ENCODE measurements around the gene PNKP. TPM values are rescaled to one million over a fixed set of nuclear protein-coding genes. Genes with fewer than 3 reads are reported as not detected.

The PNKP gene
- total and polyA plus RNA-seq, 7 experiments from 2014 or later, result 19.4 to 174 (median 153) TPM

GRCh38 chr19:49887665-49888509, 20.5 kb upstream of the PNKP start:
- intact Hi-C loops (cut with micrococcal nuclease), result no loop called here
- H3K4me3 ChIP-seq (ENCODE audit: low read length), result no peak overlapping the region
- ChIA-PET POLR2A (interaction anchor here (0.7 to 1.4 kb wide), 2 partner anchors 11 to 37 kb away, joined by 3 read pairs; partner anchors contain the start of genes AKT1S1, PTOV1 and TBC1D17), CTCF (no interaction called here)
- DNase-seq (no peak), ATAC-seq (no peak)
- peaks cover 0 to 5% of the 10 kb centered on the region in 2 donors for H3K4me1 ChIP-seq (ENCODE audit: control insufficient read depth in 2 of 2, insufficient read depth in 2 of 2, low read length in 2 of 2)
- Mint-ChIP-seq H3K4me1 (peaks cover 0 to 10% (median 3%) of the 10 kb centered on the region in 7 donors), H3K4me3 (no peak overlapping the region), H3K9me3 (no peaks in the 10 kb centered on the region), H3K36me3 (peaks cover 0 to 19% (median 9%) of the 10 kb centered on the region in 5 donors), H3K27ac (no peak overlapping the region), H3K27me3 (no peaks in the 10 kb centered on the region)
- no peaks in the 10 kb centered on the region for H3K9me3 ChIP-seq (ENCODE audit: control insufficient read depth in 2 of 3, low read length in 3 of 3)
- peaks cover 0 to 30% (median 11%) of the 10 kb centered on the region in 3 experiments for H3K36me3 ChIP-seq (ENCODE audit: control insufficient read depth in 2 of 3, insufficient read depth in 3 of 3, low read length in 3 of 3)
- H3K27ac ChIP-seq (ENCODE audit: low read depth, low read length), result no peak overlapping the region
- H3K27me3 ChIP-seq (ENCODE audit: control insufficient read depth in 2 of 2, insufficient read depth in 2 of 2, low read length in 2 of 2), result no peaks in the 10 kb centered on the region

- Histone ChIP-seq H3K4me1 (ENCODE audit: control insufficient read depth in 2 of 2, insufficient read depth in 2 of 2, low read length in 2 of 2) (peaks cover 0 to 5% of the 10 kb centered on the region in 2 donors), H3K27ac (ENCODE audit: low read depth, low read length) (no peak overlapping the region), H3K36me3 (ENCODE audit: control insufficient read depth in 2 of 3, insufficient read depth in 3 of 3, low read length in 3 of 3) (peaks cover 0 to 37% (median 16%) of the 10 kb centered on the region in 3 experiments), H3K9me3 (ENCODE audit: control insufficient read depth in 2 of 3, low read length in 3 of 3) (no peaks in the 10 kb centered on the region), H3K27me3 (ENCODE audit: control insufficient read depth in 2 of 2, insufficient read depth in 2 of 2, low read length in 2 of 2) (no peaks in the 10 kb centered on the region), H3K4me3 (ENCODE audit: low read length) (no peak overlapping the region)
- DNase-seq (no peak), ATAC-seq (no peak)
- Mint-ChIP-seq H3K9me3 (no peaks in the 10 kb centered on the region), H3K36me3 (peaks cover 0 to 22% (median 9%) of the 10 kb centered on the region in 5 donors), H3K27ac (no peak overlapping the region), H3K4me1 (peaks cover 0 to 10% (median 0%) of the 10 kb centered on the region in 7 donors), H3K27me3 (no peaks in the 10 kb centered on the region), H3K4me3 (no peak overlapping the region)
- ChIA-PET POLR2A (no interaction called here), CTCF (no interaction called here)
- intact Hi-C loops (cut with micrococcal nuclease), result no loop called here
Measured at GRCh38 chr19:49887037-49887664, 19.8 kb upstream of the PNKP start.

GRCh38 chr19:49884760-49885159, 17.4 kb upstream of the PNKP start:
- CTCF ChIA-PET, result no interaction called here
- H3K27ac Mint-ChIP-seq, result no peak overlapping the region
- POLR2A ChIA-PET, result no interaction called here

GRCh38 chr19:49884109-49884508, 16.7 kb upstream of the PNKP start:
- intact Hi-C loops (cut with micrococcal nuclease), result no loop called here
- H3K27me3 Mint-ChIP-seq, result no peaks in the 10 kb centered on the region
- peaks cover 2 to 7% (median 4%) of the 10 kb centered on the region in 7 donors for H3K4me1 Mint-ChIP-seq
- POLR2A ChIA-PET, result interaction anchor here (0.7 kb wide), 1 partner anchor 12 kb away, joined by 3 read pairs; no protein-coding TSS in a partner anchor
- H3K36me3 Mint-ChIP-seq, result peaks cover 0 to 24% (median 11%) of the 10 kb centered on the region in 5 donors
- H3K9me3 ChIP-seq (ENCODE audit: control insufficient read depth in 2 of 3, low read length in 3 of 3), result no peaks in the 10 kb centered on the region
- H3K4me3 Mint-ChIP-seq, result no peak overlapping the region
- H3K4me1 ChIP-seq (ENCODE audit: control insufficient read depth in 2 of 2, insufficient read depth in 2 of 2, low read length in 2 of 2), result peaks cover 0 to 2% of the 10 kb centered on the region in 2 donors
- H3K4me3 ChIP-seq (ENCODE audit: low read length), result no peak overlapping the region
- H3K27ac ChIP-seq (ENCODE audit: low read depth, low read length), result no peak overlapping the region
- H3K9me3 Mint-ChIP-seq, result no peaks in the 10 kb centered on the region
- no peaks in the 10 kb centered on the region for H3K27me3 ChIP-seq (ENCODE audit: control insufficient read depth in 2 of 2, insufficient read depth in 2 of 2, low read length in 2 of 2)
- no peak for DNase-seq
- no peak for ATAC-seq
- CTCF ChIA-PET, result interaction anchor here (0.6 kb wide), 1 partner anchor 181 kb away, joined by 3 read pairs; no protein-coding TSS in a partner anchor
- peaks cover 6 to 65% (median 33%) of the 10 kb centered on the region in 3 experiments for H3K36me3 ChIP-seq (ENCODE audit: control insufficient read depth in 2 of 3, insufficient read depth in 3 of 3, low read length in 3 of 3)
- no peak overlapping the region for H3K27ac Mint-ChIP-seq

More at GRCh38 chr19:49884760-49885159, 17.4 kb upstream of the PNKP start:
- peaks cover 0 to 25% (median 9%) of the 10 kb centered on the region in 5 donors for H3K36me3 Mint-ChIP-seq
- no peak overlapping the region for H3K4me3 Mint-ChIP-seq
- intact Hi-C loops (cut with micrococcal nuclease), result no loop called here
- ATAC-seq (no peak), DNase-seq (no peak)
- Histone ChIP-seq H3K4me1 (ENCODE audit: control insufficient read depth in 2 of 2, insufficient read depth in 2 of 2, low read length in 2 of 2) (peaks cover 0 to 3% of the 10 kb centered on the region in 2 donors), H3K9me3 (ENCODE audit: control insufficient read depth in 2 of 3, low read length in 3 of 3) (no peaks in the 10 kb centered on the region), H3K27me3 (ENCODE audit: control insufficient read depth in 2 of 2, insufficient read depth in 2 of 2, low read length in 2 of 2) (no peaks in the 10 kb centered on the region), H3K27ac (ENCODE audit: low read depth, low read length) (no peak overlapping the region), H3K36me3 (ENCODE audit: control insufficient read depth in 2 of 3, insufficient read depth in 3 of 3, low read length in 3 of 3) (peaks cover 6 to 59% (median 33%) of the 10 kb centered on the region in 3 experiments), H3K4me3 (ENCODE audit: low read length) (no peak overlapping the region)
- H3K4me1 Mint-ChIP-seq, result peaks cover 0 to 3% (median 0%) of the 10 kb centered on the region in 7 donors
- H3K27me3 Mint-ChIP-seq, result no peaks in the 10 kb centered on the region
- no peaks in the 10 kb centered on the region for H3K9me3 Mint-ChIP-seq

- Mint-ChIP-seq H3K4me3 (peak overlapping the region in 1 of 10 donors; percentile 53), H3K27me3 (no peaks in the 10 kb centered on the region), H3K9me3 (no peaks in the 10 kb centered on the region), H3K27ac (no peak overlapping the region), H3K4me1 (peaks cover 12 to 16% (median 13%) of the 10 kb centered on the region in 7 donors), H3K36me3 (peaks cover 0 to 25% (median 14%) of the 10 kb centered on the region in 5 donors)
- CTCF ChIA-PET, result no interaction called here
- Histone ChIP-seq H3K4me1 (ENCODE audit: control insufficient read depth in 2 of 2, insufficient read depth in 2 of 2, low read length in 2 of 2) (peaks cover 10 to 13% of the 10 kb centered on the region in 2 donors), H3K36me3 (ENCODE audit: control insufficient read depth in 2 of 3, insufficient read depth in 3 of 3, low read length in 3 of 3) (peaks cover 6 to 68% (median 33%) of the 10 kb centered on the region in 3 experiments), H3K4me3 (ENCODE audit: low read length) (no peak overlapping the region), H3K27ac (ENCODE audit: low read depth, low read length) (no peak overlapping the region), H3K27me3 (ENCODE audit: control insufficient read depth in 2 of 2, insufficient read depth in 2 of 2, low read length in 2 of 2) (no peaks in the 10 kb centered on the region), H3K9me3 (ENCODE audit: control insufficient read depth in 2 of 3, low read length in 3 of 3) (no peaks in the 10 kb centered on the region)
- POLR2A ChIA-PET, result interaction anchor here (0.5 to 0.8 kb wide), 3 partner anchors 34 to 935 kb away, joined by 3 to 5 read pairs (median 4); no protein-coding TSS in a partner anchor
- no peak for ATAC-seq
- intact Hi-C loops (cut with micrococcal nuclease), result no loop called here
- no peak for DNase-seq
Measured at GRCh38 chr19:49883094-49883493, 15.7 kb upstream of the PNKP start.

- ChIA-PET POLR2A (interaction anchor here (0.5 to 0.8 kb wide), 3 partner anchors 34 to 935 kb away, joined by 3 to 5 read pairs (median 4); no protein-coding TSS in a partner anchor), CTCF (no interaction called here)
- Histone ChIP-seq H3K4me3 (ENCODE audit: low read length) (no peak overlapping the region), H3K4me1 (ENCODE audit: control insufficient read depth in 2 of 2, insufficient read depth in 2 of 2, low read length in 2 of 2) (peaks cover 11 to 14% of the 10 kb centered on the region in 2 donors), H3K27me3 (ENCODE audit: control insufficient read depth in 2 of 2, insufficient read depth in 2 of 2, low read length in 2 of 2) (no peaks in the 10 kb centered on the region), H3K9me3 (ENCODE audit: control insufficient read depth in 2 of 3, low read length in 3 of 3) (no peaks in the 10 kb centered on the region), H3K27ac (ENCODE audit: low read depth, low read length) (no peak overlapping the region), H3K36me3 (ENCODE audit: control insufficient read depth in 2 of 3, insufficient read depth in 3 of 3, low read length in 3 of 3) (peaks cover 6 to 66% (median 33%) of the 10 kb centered on the region in 3 experiments)
- peaks cover 0 to 27% (median 14%) of the 10 kb centered on the region in 5 donors for H3K36me3 Mint-ChIP-seq
- peaks cover 15 to 17% (median 16%) of the 10 kb centered on the region in 7 donors for H3K4me1 Mint-ChIP-seq
- ATAC-seq, result no peak
- no peaks in the 10 kb centered on the region for H3K27me3 Mint-ChIP-seq
- H3K9me3 Mint-ChIP-seq, result no peaks in the 10 kb centered on the region
- no peak for DNase-seq
- intact Hi-C loops (cut with micrococcal nuclease), result no loop called here
- no peak overlapping the region for H3K4me3 Mint-ChIP-seq
- H3K27ac Mint-ChIP-seq, result no peak overlapping the region
Measured at GRCh38 chr19:49882643-49883042, 15.3 kb upstream of the PNKP start.
